ENCODE measurements around the gene MC1R. TPM values are rescaled to one million over a fixed set of nuclear protein-coding genes. Genes with fewer than 3 reads are reported as not detected.

Gene MC1R
- total RNA-seq, 1 experiment from 2014 or later: 13.4 TPM

- H3K4me1 ChIP-seq (ENCODE audit: insufficient read depth, low read length, poor library complexity, severe bottlenecking): peaks cover 5% of the 10 kb centered on the region
- ChIA-PET CTCF (interaction anchor here (0.6 kb wide), 1 partner anchor 122 kb away, joined by 3 read pairs; no protein-coding TSS in a partner anchor), POLR2A (ENCODE audit: low non-redundant PET) (no interaction called here)
- peaks cover 48% of the 10 kb centered on the region for H3K36me3 ChIP-seq (ENCODE audit: insufficient read depth, low read length, poor library complexity, severe bottlenecking)
- no peaks in the 10 kb centered on the region for H3K27me3 ChIP-seq (replicated peaks; ENCODE audit: insufficient read depth, low read depth, low read length, poor library complexity)
- H3K4me3 ChIP-seq (ENCODE audit: low read depth, low read length, poor library complexity, severe bottlenecking): no peak overlapping the region
- DNase-seq (ENCODE audit: low spot score): no peak
- no peak for TF ChIP-seq CTCF (conservative IDR thresholded peaks at IDR 0.05; ENCODE audit: low read depth, low read length)
- no peak for TF ChIP-seq EZH2 (IDR thresholded peaks at IDR 0.05; ENCODE audit: borderline replicate concordance, low read depth, low read length, poor library complexity, severe bottlenecking)
- no TSS peak for BruUV-seq (replicated peaks)
- H3K27ac ChIP-seq (ENCODE audit: low read depth, low read length, poor library complexity, severe bottlenecking): no peak overlapping the region
- intact Hi-C loops (cut with micrococcal nuclease; ENCODE audit: unreplicated experiment): loop anchor here (10.0 kb wide), 1 partner anchor 207 kb away; the partner anchor contains the start of gene SPATA2L
- H3K9me3 ChIP-seq (ENCODE audit: low read depth, low read length, poor library complexity, severe bottlenecking): peaks cover 7% of the 10 kb centered on the region
Observed at GRCh38 chr16:89911375-89911774, 7.3 kb upstream of the MC1R start.

- BruUV-seq (replicated peaks): no TSS peak
- TF ChIP-seq EZH2 (IDR thresholded peaks at IDR 0.05; ENCODE audit: borderline replicate concordance, low read depth, low read length, poor library complexity, severe bottlenecking) (no peak), CTCF (conservative IDR thresholded peaks at IDR 0.05; ENCODE audit: low read depth, low read length) (no peak)
- H3K4me1 ChIP-seq (ENCODE audit: insufficient read depth, low read length, poor library complexity, severe bottlenecking): peaks cover 6% of the 10 kb centered on the region
- H3K36me3 ChIP-seq (ENCODE audit: insufficient read depth, low read length, poor library complexity, severe bottlenecking): peaks cover 40% of the 10 kb centered on the region
- no peak for DNase-seq (ENCODE audit: low spot score)
- POLR2A ChIA-PET (ENCODE audit: low non-redundant PET): no interaction called here
- no peak overlapping the region for H3K4me3 ChIP-seq (ENCODE audit: low read depth, low read length, poor library complexity, severe bottlenecking)
- H3K9me3 ChIP-seq (ENCODE audit: low read depth, low read length, poor library complexity, severe bottlenecking): peaks cover 7% of the 10 kb centered on the region
- intact Hi-C loops (cut with micrococcal nuclease; ENCODE audit: unreplicated experiment): loop anchor here (10.0 kb wide), 1 partner anchor 207 kb away; the partner anchor contains the start of gene SPATA2L
- CTCF ChIA-PET: interaction anchor here (0.6 kb wide), 1 partner anchor 121 kb away, joined by 3 read pairs; no protein-coding TSS in a partner anchor
- H3K27me3 ChIP-seq (replicated peaks; ENCODE audit: insufficient read depth, low read depth, low read length, poor library complexity): no peaks in the 10 kb centered on the region
- no peak overlapping the region for H3K27ac ChIP-seq (ENCODE audit: low read depth, low read length, poor library complexity, severe bottlenecking)
Observed at GRCh38 chr16:89912143-89912542, 6.5 kb upstream of the MC1R start.

GRCh38 chr16:89912627-89913026, 6.0 kb upstream of the MC1R start:
- H3K27me3 ChIP-seq (replicated peaks; ENCODE audit: insufficient read depth, low read depth, low read length, poor library complexity): no peaks in the 10 kb centered on the region
- no peak overlapping the region for H3K4me3 ChIP-seq (ENCODE audit: low read depth, low read length, poor library complexity, severe bottlenecking)
- H3K4me1 ChIP-seq (ENCODE audit: insufficient read depth, low read length, poor library complexity, severe bottlenecking): peaks cover 10% of the 10 kb centered on the region
- TF ChIP-seq EZH2 (IDR thresholded peaks at IDR 0.05; ENCODE audit: borderline replicate concordance, low read depth, low read length, poor library complexity, severe bottlenecking) (no peak), CTCF (conservative IDR thresholded peaks at IDR 0.05; ENCODE audit: low read depth, low read length) (no peak)
- H3K9me3 ChIP-seq (ENCODE audit: low read depth, low read length, poor library complexity, severe bottlenecking): peaks cover 7% of the 10 kb centered on the region
- ChIA-PET CTCF (no interaction called here), POLR2A (ENCODE audit: low non-redundant PET) (no interaction called here)
- no peak for DNase-seq (ENCODE audit: low spot score)
- intact Hi-C loops (cut with micrococcal nuclease; ENCODE audit: unreplicated experiment): loop anchor here (10.0 kb wide), 1 partner anchor 208 kb away; the partner anchor contains the start of gene SPATA2L
- BruUV-seq (replicated peaks): no TSS peak
- H3K36me3 ChIP-seq (ENCODE audit: insufficient read depth, low read length, poor library complexity, severe bottlenecking): peaks cover 40% of the 10 kb centered on the region
- H3K27ac ChIP-seq (ENCODE audit: low read depth, low read length, poor library complexity, severe bottlenecking): no peak overlapping the region
